Mesendoderm (in vitro differentiated cells): ENCODE data around the gene RPS15.

Experiments used
- DNase-seq: peaks from one replicate; pipeline ENCODE4 v3.0.0; 2013
- H2AK5ac ChIP-seq: 2 replicates; pipeline ENCODE4 v1.6.1; 2013; ENCODE audit warnings: low read length, inconsistent platforms
- H2BK120ac ChIP-seq: 2 replicates; pipeline ENCODE4 v1.6.1; 2013; ENCODE audit warnings: low read depth, mild to moderate bottlenecking, low read length, moderate library complexity, mixed read lengths
- H2BK15ac ChIP-seq: replicated peaks from 2 replicates; pipeline ENCODE4 v1.6.1; 2013; ENCODE audit warnings: low read depth, mild to moderate bottlenecking, moderate library complexity
- H2BK5ac ChIP-seq: 2 replicates; pipeline ENCODE4 v1.6.1; 2013; ENCODE audit warnings: low read length, inconsistent platforms
- H3K18ac ChIP-seq: 2 replicates; pipeline ENCODE4 v1.6.1; 2013; ENCODE audit warnings: mild to moderate bottlenecking, low read length, mixed read lengths
- H3K23ac ChIP-seq: one replicate; pipeline ENCODE4 v1.6.1; 2013; ENCODE audit warnings: low read length
- H3K27ac ChIP-seq: 2 replicates; pipeline ENCODE4 v1.5.1; 2013; ENCODE audit warnings: low read depth, mild to moderate bottlenecking, inconsistent platforms, low read length, moderate library complexity
- H3K27me3 ChIP-seq: 2 replicates; pipeline ENCODE4 v1.6.1; 2013; ENCODE audit warnings: low read length, control low read depth, mild to moderate bottlenecking, inconsistent platforms; ENCODE audit not compliant: insufficient read depth, poor library complexity
- H3K36me3 ChIP-seq: 2 replicates; pipeline ENCODE4 v1.6.1; 2013; ENCODE audit warnings: low read length, inconsistent platforms; ENCODE audit not compliant: control insufficient read depth, insufficient read depth
- H3K4ac ChIP-seq: one replicate; pipeline ENCODE4 v1.6.1; 2013; ENCODE audit warnings: low read depth, mild to moderate bottlenecking, low read length, moderate library complexity
- H3K4me1 ChIP-seq: 2 replicates; pipeline ENCODE4 v1.6.1; 2013; ENCODE audit warnings: low read depth, low read length, inconsistent platforms; ENCODE audit not compliant: control insufficient read depth
- H3K4me2 ChIP-seq: 2 replicates; pipeline ENCODE4 v1.6.1; 2013; ENCODE audit warnings: low read length
- H3K4me3 ChIP-seq: 2 replicates; pipeline ENCODE4 v1.5.1; 2013; ENCODE audit warnings: mild to moderate bottlenecking, low read length
- H3K56ac ChIP-seq: one replicate; pipeline ENCODE4 v1.6.1; 2013; ENCODE audit warnings: low read length
- H3K79me1 ChIP-seq: 2 replicates; pipeline ENCODE4 v1.6.1; 2013; ENCODE audit warnings: low read length, inconsistent platforms
- H3K79me2 ChIP-seq: 2 replicates; pipeline ENCODE4 v1.6.1; 2013; ENCODE audit warnings: mild to moderate bottlenecking, low read length; ENCODE audit not compliant: control insufficient read depth, insufficient read depth
- H3K9ac ChIP-seq: 2 replicates; pipeline ENCODE4 v1.6.1; 2013; ENCODE audit warnings: low read length, inconsistent platforms
- H4K5ac ChIP-seq: one replicate; pipeline ENCODE4 v1.6.1; 2013; ENCODE audit warnings: low read length
- H4K8ac ChIP-seq: one replicate; pipeline ENCODE4 v1.6.1; 2013; ENCODE audit warnings: low read depth, mild to moderate bottlenecking, control low read depth, low read length, moderate library complexity
- WGBS: extraction: QIAGEN DNeasy Blood & Tissue Kit; methylation state at CpG from one replicate; pipeline ENCODE4 v1.1.7; 2013; ENCODE audit warnings: low lambda C conversion rate, missing lambda C conversion rate; ENCODE audit not compliant: insufficient coverage; ENCODE audit errors: extremely low coverage; 5-methylcytosine and 5-hydroxymethylcytosine counted together

RPS15 gene

GRCh38 chr19:1429750-1430149 is 8.4 kb upstream of the RPS15 start:
- no peak overlapping the region for H4K8ac ChIP-seq
- peaks cover 2% of the 10 kb centered on the region for H3K79me2 ChIP-seq
- no peaks in the 10 kb centered on the region for H3K4me1 ChIP-seq
- no peaks in the 10 kb centered on the region for H3K27me3 ChIP-seq
- H3K18ac ChIP-seq: no peak overlapping the region
- H3K4ac ChIP-seq: no peak overlapping the region
- H2AK5ac ChIP-seq: no peak overlapping the region
- no peak overlapping the region for H3K23ac ChIP-seq
- peaks cover 23% of the 10 kb centered on the region for H3K36me3 ChIP-seq
- H3K79me1 ChIP-seq: peaks cover 12% of the 10 kb centered on the region
- no peak overlapping the region for H2BK15ac ChIP-seq
- H3K56ac ChIP-seq: no peak overlapping the region
- no peak for DNase-seq
- no peak overlapping the region for H3K9ac ChIP-seq
- WGBS: no CpG with 5 or more reads among the region's 14 CpGs
- H4K5ac ChIP-seq: no peak overlapping the region
- H2BK120ac ChIP-seq: no peak overlapping the region
- H3K27ac ChIP-seq: no peak overlapping the region
- H3K4me2 ChIP-seq: no peak overlapping the region
- H3K4me3 ChIP-seq: no peak overlapping the region
- H2BK5ac ChIP-seq: no peak overlapping the region

GRCh38 chr19:1430246-1430645 is 8.0 kb upstream of the RPS15 start:
- Histone ChIP-seq H3K4me2 (no peak overlapping the region), H3K56ac (no peak overlapping the region), H2BK15ac (no peak overlapping the region), H3K27ac (no peak overlapping the region), H3K4me3 (no peak overlapping the region), H2AK5ac (no peak overlapping the region), H3K23ac (no peak overlapping the region), H3K27me3 (no peaks in the 10 kb centered on the region), H3K79me2 (peaks cover 2% of the 10 kb centered on the region), H3K36me3 (peaks cover 23% of the 10 kb centered on the region), H3K4me1 (no peaks in the 10 kb centered on the region), H3K4ac (no peak overlapping the region), H3K9ac (no peak overlapping the region), H4K5ac (no peak overlapping the region), H4K8ac (no peak overlapping the region), H3K18ac (no peak overlapping the region), H2BK120ac (no peak overlapping the region), H3K79me1 (peaks cover 12% of the 10 kb centered on the region), H2BK5ac (no peak overlapping the region)
- DNase-seq: no peak
- no CpG with 5 or more reads among the region's 14 CpGs for WGBS

- no peak overlapping the region for H4K8ac ChIP-seq
- H3K79me1 ChIP-seq: peaks cover 7% of the 10 kb centered on the region
- no peak overlapping the region for H2BK120ac ChIP-seq
- H3K4me2 ChIP-seq: no peak overlapping the region
- no peak overlapping the region for H3K4ac ChIP-seq
- H3K4me1 ChIP-seq: no peaks in the 10 kb centered on the region
- H3K36me3 ChIP-seq: peaks cover 20% of the 10 kb centered on the region
- no peak overlapping the region for H2BK5ac ChIP-seq
- no peak overlapping the region for H3K23ac ChIP-seq
- no peaks in the 10 kb centered on the region for H3K79me2 ChIP-seq
- no peak overlapping the region for H3K27ac ChIP-seq
- no peak overlapping the region for H2BK15ac ChIP-seq
- H3K18ac ChIP-seq: no peak overlapping the region
- H3K4me3 ChIP-seq: no peak overlapping the region
- DNase-seq: no peak
- H3K9ac ChIP-seq: no peak overlapping the region
- no peaks in the 10 kb centered on the region for H3K27me3 ChIP-seq
- no CpG with 5 or more reads among the region's 24 CpGs for WGBS
- H2AK5ac ChIP-seq: no peak overlapping the region
- no peak overlapping the region for H3K56ac ChIP-seq
- H4K5ac ChIP-seq: no peak overlapping the region
Measured at GRCh38 chr19:1431759-1432506, 6.3 kb upstream of the RPS15 start.

- Histone ChIP-seq H3K4me3 (no peak overlapping the region), H3K56ac (no peak overlapping the region), H4K5ac (no peak overlapping the region), H3K27me3 (no peaks in the 10 kb centered on the region), H2BK5ac (no peak overlapping the region), H3K18ac (no peak overlapping the region), H4K8ac (no peak overlapping the region), H3K36me3 (peaks cover 18% of the 10 kb centered on the region), H3K79me1 (peaks cover 6% of the 10 kb centered on the region), H3K23ac (no peak overlapping the region), H3K9ac (no peak overlapping the region), H3K4me2 (no peak overlapping the region), H3K79me2 (no peaks in the 10 kb centered on the region), H2BK15ac (no peak overlapping the region), H2BK120ac (no peak overlapping the region), H3K4ac (no peak overlapping the region), H3K4me1 (no peaks in the 10 kb centered on the region), H3K27ac (no peak overlapping the region), H2AK5ac (no peak overlapping the region)
- DNase-seq: no peak
- no CpG with 5 or more reads among the region's 16 CpGs for WGBS
Measured at GRCh38 chr19:1432507-1432887, 5.7 kb upstream of the RPS15 start.

- DNase-seq: no peak
- Histone ChIP-seq H2BK120ac (no peak overlapping the region), H3K9ac (no peak overlapping the region), H3K79me2 (peaks cover 1% of the 10 kb centered on the region), H3K23ac (no peak overlapping the region), H3K4ac (no peak overlapping the region), H3K27ac (no peak overlapping the region), H3K36me3 (peaks cover 16% of the 10 kb centered on the region), H3K56ac (no peak overlapping the region), H2AK5ac (no peak overlapping the region), H3K4me2 (no peak overlapping the region), H3K79me1 (peaks cover 5% of the 10 kb centered on the region), H3K4me3 (no peak overlapping the region), H4K5ac (no peak overlapping the region), H3K18ac (no peak overlapping the region), H2BK15ac (no peak overlapping the region), H4K8ac (no peak overlapping the region), H3K27me3 (no peaks in the 10 kb centered on the region), H3K4me1 (no peaks in the 10 kb centered on the region), H2BK5ac (no peak overlapping the region)
- no CpG with 5 or more reads among the region's 47 CpGs for WGBS
Measured at GRCh38 chr19:1433119-1434039, 4.8 kb upstream of the RPS15 start.
